H9 (cell line): ENCODE results near the gene CD47. TPM values are rescaled to one million over a fixed set of nuclear protein-coding genes. Genes with fewer than 3 reads are reported as not detected.

Source experiments
- DNase-seq: peaks from one replicate; pipeline ENCODE4 v3.0.0-alpha.2; 2017
- H2AFZ ChIP-seq: one replicate; pipeline ENCODE4 v1.6.1; 2013; ENCODE audit warnings: mild to moderate bottlenecking, low read length, control low read depth, moderate library complexity
- H2AK5ac ChIP-seq: 2 replicates; pipeline ENCODE4 v1.6.1; 2013; ENCODE audit warnings: low read length, control low read depth, mixed read lengths; ENCODE audit not compliant: insufficient read length
- H2BK120ac ChIP-seq: one replicate; pipeline ENCODE4 v1.6.1; 2013; ENCODE audit warnings: low read depth, mild to moderate bottlenecking, low read length, control low read depth, inconsistent platforms; ENCODE audit not compliant: poor library complexity, severe bottlenecking
- H2BK12ac ChIP-seq: 2 replicates; pipeline ENCODE4 v1.6.1; 2013; ENCODE audit warnings: low read length, control low read depth, mixed read lengths, low read depth; ENCODE audit not compliant: insufficient read length
- H2BK15ac ChIP-seq: 2 replicates; pipeline ENCODE4 v1.6.1; 2013; ENCODE audit warnings: low read depth, low read length, control low read depth
- H2BK20ac ChIP-seq: one replicate; pipeline ENCODE4 v1.6.1; 2013; ENCODE audit warnings: low read depth, mild to moderate bottlenecking, low read length, control low read depth, inconsistent platforms; ENCODE audit not compliant: poor library complexity, severe bottlenecking
- H2BK5ac ChIP-seq: 2 replicates; pipeline ENCODE4 v1.6.1; 2013; ENCODE audit warnings: low read length, control low read depth, mixed read lengths; ENCODE audit not compliant: insufficient read length
- H3K14ac ChIP-seq: 2 replicates; pipeline ENCODE4 v1.6.1; 2013; ENCODE audit warnings: low read length, control low read depth; ENCODE audit not compliant: insufficient read depth
- H3K18ac ChIP-seq: 2 replicates; pipeline ENCODE4 v1.6.1; 2013; ENCODE audit warnings: low read depth, mild to moderate bottlenecking, mixed read lengths, low read length, control low read depth; ENCODE audit not compliant: insufficient read length
- H3K23ac ChIP-seq: 2 replicates; pipeline ENCODE4 v1.6.1; 2013; ENCODE audit warnings: low read length, control low read depth, mixed read lengths, low read depth; ENCODE audit not compliant: insufficient read length
- H3K23me2 ChIP-seq: 2 replicates; pipeline ENCODE4 v1.6.1; 2013; ENCODE audit warnings: low read depth, mild to moderate bottlenecking, mixed read lengths, low read length, control low read depth; ENCODE audit not compliant: insufficient read length, poor library complexity, severe bottlenecking
- H3K27ac ChIP-seq: 2 replicates; pipeline ENCODE4 v1.5.1; 2013; ENCODE audit warnings: low read length, control low read depth, mixed read lengths, low read depth; ENCODE audit not compliant: insufficient read length
- H3K27me3 ChIP-seq: 2 replicates; pipeline ENCODE4 v1.6.1; 2013; ENCODE audit warnings: low read length, control low read depth, inconsistent platforms; ENCODE audit not compliant: insufficient read depth
- H3K4ac ChIP-seq: 2 replicates; pipeline ENCODE4 v1.6.1; 2013; ENCODE audit warnings: low read depth, mild to moderate bottlenecking, control low read depth, inconsistent platforms, low read length, moderate library complexity
- H3K4me1 ChIP-seq: 2 replicates; pipeline ENCODE4 v1.6.1; 2013; ENCODE audit warnings: low read length, control low read depth, inconsistent platforms; ENCODE audit not compliant: insufficient read depth
- H3K4me2 ChIP-seq: 2 replicates; pipeline ENCODE4 v1.6.1; 2013; ENCODE audit warnings: low read length, control low read depth, mixed read lengths; ENCODE audit not compliant: insufficient read length, insufficient read depth
- H3K56ac ChIP-seq: 2 replicates; pipeline ENCODE4 v1.6.1; 2013; ENCODE audit warnings: low read depth, mild to moderate bottlenecking, mixed read lengths, low read length, control low read depth; ENCODE audit not compliant: insufficient read length
- H3K79me1 ChIP-seq: 2 replicates; pipeline ENCODE4 v1.6.1; 2013; ENCODE audit warnings: low read depth, mild to moderate bottlenecking, moderate library complexity, low read length, control low read depth, inconsistent platforms; ENCODE audit not compliant: insufficient read depth, poor library complexity, severe bottlenecking
- H3K79me2 ChIP-seq: 2 replicates; pipeline ENCODE4 v1.6.1; 2013; ENCODE audit warnings: low read length, control low read depth, inconsistent platforms; ENCODE audit not compliant: insufficient read depth
- H3K9ac ChIP-seq: 2 replicates; pipeline ENCODE4 v1.6.1; 2013; ENCODE audit warnings: low read length, control low read depth, mixed read lengths; ENCODE audit not compliant: insufficient read length; ENCODE audit errors: extremely low read depth
- H3K9me3 ChIP-seq: one replicate; pipeline ENCODE4 v1.6.1; 2013; ENCODE audit warnings: low read depth, low read length, inconsistent platforms; ENCODE audit not compliant: control insufficient read depth
- H3T11ph ChIP-seq: one replicate; pipeline ENCODE4 v1.6.1; 2013; ENCODE audit warnings: mild to moderate bottlenecking, low read length, control low read depth, inconsistent platforms
- H4K20me1 ChIP-seq: one replicate; pipeline ENCODE4 v1.6.1; 2013; ENCODE audit not compliant: control insufficient read depth, insufficient read length, insufficient read depth
- H4K5ac ChIP-seq: 2 replicates; pipeline ENCODE4 v1.6.1; 2013; ENCODE audit warnings: low read depth, mild to moderate bottlenecking, mixed read lengths, low read length, control low read depth; ENCODE audit not compliant: insufficient read length
- H4K8ac ChIP-seq: replicated peaks from 2 replicates; pipeline ENCODE4 v1.6.1; 2013; ENCODE audit warnings: low read length, control low read depth, mixed read lengths, low read depth; ENCODE audit not compliant: insufficient read length
- H4K91ac ChIP-seq: 2 replicates; pipeline ENCODE4 v1.6.1; 2013; ENCODE audit warnings: low read depth, mild to moderate bottlenecking, moderate library complexity, mixed read lengths, low read length, control low read depth; ENCODE audit not compliant: insufficient read length
- H3K27ac Mint-ChIP-seq, 3 experiments: 2 replicates in 2 of 3; 3 replicates in 1 of 3; pipeline ENCODE4 v1.8.0; 2020 to 2021; ENCODE audit warnings: mixed read lengths in 3 of 3, mild to moderate bottlenecking in 1 of 3, moderate library complexity in 1 of 3
- H3K27me3 Mint-ChIP-seq: 2 replicates; pipeline ENCODE4 v1.8.0; 2021; ENCODE audit warnings: low read depth, mild to moderate bottlenecking, moderate library complexity, mixed read lengths
- H3K36me3 Mint-ChIP-seq, 3 experiments: 2 replicates in 2 of 3; 3 replicates in 1 of 3; pipeline ENCODE4 v1.8.0; 2020 to 2021; ENCODE audit warnings: low read depth in 3 of 3, mixed read lengths in 3 of 3; ENCODE audit not compliant: insufficient read depth in 1 of 3
- H3K4me1 Mint-ChIP-seq, 2 experiments: 2 replicates each; pipeline ENCODE4 v1.8.0; 2020; ENCODE audit warnings: mixed read lengths in 2 of 2
- H3K4me3 Mint-ChIP-seq, 2 experiments: 2 replicates in 1 of 2; 3 replicates in 1 of 2; pipeline ENCODE4 v1.8.0; 2020 to 2021; ENCODE audit warnings: mild to moderate bottlenecking in 2 of 2, mixed read lengths in 2 of 2, moderate library complexity in 1 of 2
- H3K9me3 Mint-ChIP-seq, 2 experiments: 2 replicates in 1 of 2; 3 replicates in 1 of 2; pipeline ENCODE4 v1.8.0; 2020; ENCODE audit warnings: mild to moderate bottlenecking in 2 of 2, mixed read lengths in 2 of 2, moderate library complexity in 1 of 2
- WGBS: extraction: QIAGEN DNeasy Blood & Tissue Kit; methylation state at CpG from one replicate; pipeline ENCODE4 v1.1.7; 2013; ENCODE audit warnings: missing lambda C conversion rate, low lambda C conversion rate, mixed read lengths; ENCODE audit not compliant: insufficient read length; ENCODE audit errors: extremely low coverage; 5-methylcytosine and 5-hydroxymethylcytosine counted together
- total RNA-seq: library from RNA; stranded (reverse); gene quantifications from 2 replicates; pipeline ENCODE4 v1.2.1, GENCODE V29; 2021
- TF ChIP-seq, protein P1 (sequence below): fragments of 200-600 bp; sonication (generic); conservative IDR thresholded peaks from 3 replicates; pipeline ENCODE4 v1.8.0; 2021; ENCODE audit warnings: antibody characterized with exemption, mild to moderate bottlenecking

CD47 gene
- total RNA-seq, 1 experiment from 2014 or later = 15.4 TPM

DNA sequence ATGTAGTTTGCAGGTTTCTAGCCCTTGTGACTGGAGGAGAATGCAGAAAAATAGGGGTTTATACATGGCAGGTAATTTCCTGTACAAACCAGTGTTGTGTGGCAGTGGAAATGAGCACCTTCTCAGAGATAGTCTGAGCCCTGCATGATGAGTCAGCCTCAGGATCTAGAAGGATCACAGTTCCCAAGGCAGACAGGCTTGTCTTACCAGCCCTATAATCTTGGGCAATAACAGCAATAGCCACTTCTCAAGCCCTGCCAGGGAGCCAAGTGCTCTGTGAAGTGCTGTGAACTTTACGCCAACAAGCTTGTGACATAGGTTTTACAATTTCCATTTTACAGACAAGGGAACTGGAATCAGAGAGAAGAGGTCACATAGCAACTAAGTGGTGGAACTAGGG, 89.4 kb downstream of the CD47 start:
- Histone ChIP-seq H3K56ac (no peak overlapping the region), H3K23me2 (no peaks in the 10 kb centered on the region), H3K4ac (no peak overlapping the region), H2AK5ac (no peak overlapping the region), H3K23ac (no peak overlapping the region), H3K4me2 (no peak overlapping the region), H4K8ac (no peak overlapping the region), H3K9ac (no peak overlapping the region), H3K14ac (no peak overlapping the region), H3K18ac (no peak overlapping the region), H4K91ac (no peak overlapping the region), H3K27ac (no peak overlapping the region), H3K79me1 (no peaks in the 10 kb centered on the region), H2BK120ac (no peak overlapping the region), H4K20me1 (no peaks in the 10 kb centered on the region), H4K5ac (no peak overlapping the region), H2BK5ac (no peak overlapping the region), H3K27me3 (no peaks in the 10 kb centered on the region), H2AFZ (no peak overlapping the region), H2BK12ac (no peak overlapping the region), H2BK20ac (no peak overlapping the region), H2BK15ac (no peak overlapping the region), H3K9me3 (no peaks in the 10 kb centered on the region), H3K79me2 (no peaks in the 10 kb centered on the region), H3K4me1 (no peaks in the 10 kb centered on the region; the same call in 1 of the 2 replicates), H3T11ph (no peak overlapping the region)
- Mint-ChIP-seq H3K9me3 (no peaks in the 10 kb centered on the region; a peak in 2 of 5 replicates), H3K4me3 (no peak overlapping the region), H3K36me3 (peaks cover 0 to 4% (median 0%) of the 10 kb centered on the region in 3 experiments; a peak in 1 of 7 replicates), H3K4me1 (peaks cover 18 to 28% of the 10 kb centered on the region in 2 experiments), H3K27ac (no peak overlapping the region), H3K27me3 (no peaks in the 10 kb centered on the region)
- no peak for DNase-seq
- WGBS = no CpG with 5 or more reads among the region's 1 CpG
- TF ChIP-seq, protein P1, sequence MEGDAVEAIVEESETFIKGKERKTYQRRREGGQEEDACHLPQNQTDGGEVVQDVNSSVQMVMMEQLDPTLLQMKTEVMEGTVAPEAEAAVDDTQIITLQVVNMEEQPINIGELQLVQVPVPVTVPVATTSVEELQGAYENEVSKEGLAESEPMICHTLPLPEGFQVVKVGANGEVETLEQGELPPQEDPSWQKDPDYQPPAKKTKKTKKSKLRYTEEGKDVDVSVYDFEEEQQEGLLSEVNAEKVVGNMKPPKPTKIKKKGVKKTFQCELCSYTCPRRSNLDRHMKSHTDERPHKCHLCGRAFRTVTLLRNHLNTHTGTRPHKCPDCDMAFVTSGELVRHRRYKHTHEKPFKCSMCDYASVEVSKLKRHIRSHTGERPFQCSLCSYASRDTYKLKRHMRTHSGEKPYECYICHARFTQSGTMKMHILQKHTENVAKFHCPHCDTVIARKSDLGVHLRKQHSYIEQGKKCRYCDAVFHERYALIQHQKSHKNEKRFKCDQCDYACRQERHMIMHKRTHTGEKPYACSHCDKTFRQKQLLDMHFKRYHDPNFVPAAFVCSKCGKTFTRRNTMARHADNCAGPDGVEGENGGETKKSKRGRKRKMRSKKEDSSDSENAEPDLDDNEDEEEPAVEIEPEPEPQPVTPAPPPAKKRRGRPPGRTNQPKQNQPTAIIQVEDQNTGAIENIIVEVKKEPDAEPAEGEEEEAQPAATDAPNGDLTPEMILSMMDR = no peak
